ENCODE data around the gene AQP12B.
"Not testable (repeated sequence)": the region's sequence is repeated elsewhere in the genome, so short reads cannot be mapped to it uniquely, and the experiment has no call there.

Gene AQP12B

DNA sequence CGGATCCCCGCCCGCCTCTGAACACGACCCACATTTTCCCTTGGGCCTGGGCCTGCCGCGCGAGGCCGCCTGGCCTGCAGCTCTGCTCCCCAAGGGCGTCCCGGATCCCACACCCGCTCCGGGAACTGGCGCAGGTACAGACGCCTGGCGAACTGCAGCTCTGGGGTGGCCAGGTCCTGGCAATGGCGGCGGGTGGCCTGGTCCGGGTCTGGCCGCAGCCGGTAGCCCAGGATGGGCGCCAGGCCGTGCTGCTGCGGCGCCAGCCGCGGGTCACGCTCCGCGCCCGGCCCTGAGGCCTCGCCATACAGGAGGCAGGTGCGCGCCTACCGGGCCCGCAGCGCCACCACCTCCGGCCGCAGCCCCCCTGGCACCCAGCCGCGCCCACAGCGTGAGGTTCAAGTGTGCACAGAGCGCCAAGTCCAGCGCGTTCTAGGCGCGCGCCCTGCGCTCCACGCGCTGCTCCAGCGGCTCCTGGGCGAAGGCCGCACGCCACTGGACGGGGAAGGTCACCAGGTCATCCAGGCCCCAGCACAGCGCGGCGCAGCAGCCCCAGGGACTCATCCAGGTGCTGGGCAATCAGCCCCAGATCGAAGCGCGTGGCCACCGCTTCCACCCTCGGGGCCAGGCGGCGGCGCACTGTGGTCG lies 18.5 kb upstream of the AQP12B start:
- no peak for DNase-seq

DNA sequence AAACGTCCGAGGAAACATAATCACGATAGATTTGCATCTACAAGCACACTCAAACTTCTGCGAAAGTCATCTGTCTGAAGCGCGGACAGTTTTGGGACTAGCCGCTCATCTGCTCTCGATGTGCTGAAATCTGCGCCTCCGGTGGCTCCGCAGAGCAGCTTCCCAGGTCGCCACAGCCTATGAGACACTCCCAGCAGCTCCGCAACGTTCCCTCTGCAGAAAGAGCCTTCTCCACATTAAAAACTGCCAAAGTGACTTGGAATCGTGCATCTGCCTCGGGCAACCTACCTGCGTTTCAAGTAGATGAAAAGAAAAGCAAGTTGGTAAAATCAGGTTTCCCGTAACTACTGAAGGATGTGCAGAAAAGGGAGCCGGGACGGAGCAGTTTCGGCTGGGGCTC lies 17.9 kb upstream of the AQP12B start:
- DNase-seq = not testable (repeated sequence)

DNA sequence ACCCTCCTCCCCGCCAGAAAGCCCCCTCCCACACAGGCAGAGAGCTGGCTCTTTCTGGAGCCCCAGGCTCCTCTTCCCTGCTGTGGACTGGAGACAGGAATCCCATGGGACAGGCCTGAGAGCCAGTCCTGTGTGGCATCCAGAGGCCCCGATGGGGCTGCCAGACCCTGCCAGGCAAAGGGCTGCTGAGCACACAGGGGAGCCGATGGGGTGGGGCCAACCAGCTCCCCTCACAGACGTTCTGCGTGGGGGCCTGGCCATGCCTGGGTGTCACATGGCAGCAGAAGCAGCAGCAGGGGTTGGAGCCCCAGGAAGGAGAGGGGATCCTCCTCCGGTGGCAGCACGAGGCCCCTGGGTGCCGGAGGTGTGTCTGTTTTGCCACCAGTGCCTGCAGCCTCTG lies 17.1 kb upstream of the AQP12B start:
- DNase-seq = not testable (repeated sequence)

DNA sequence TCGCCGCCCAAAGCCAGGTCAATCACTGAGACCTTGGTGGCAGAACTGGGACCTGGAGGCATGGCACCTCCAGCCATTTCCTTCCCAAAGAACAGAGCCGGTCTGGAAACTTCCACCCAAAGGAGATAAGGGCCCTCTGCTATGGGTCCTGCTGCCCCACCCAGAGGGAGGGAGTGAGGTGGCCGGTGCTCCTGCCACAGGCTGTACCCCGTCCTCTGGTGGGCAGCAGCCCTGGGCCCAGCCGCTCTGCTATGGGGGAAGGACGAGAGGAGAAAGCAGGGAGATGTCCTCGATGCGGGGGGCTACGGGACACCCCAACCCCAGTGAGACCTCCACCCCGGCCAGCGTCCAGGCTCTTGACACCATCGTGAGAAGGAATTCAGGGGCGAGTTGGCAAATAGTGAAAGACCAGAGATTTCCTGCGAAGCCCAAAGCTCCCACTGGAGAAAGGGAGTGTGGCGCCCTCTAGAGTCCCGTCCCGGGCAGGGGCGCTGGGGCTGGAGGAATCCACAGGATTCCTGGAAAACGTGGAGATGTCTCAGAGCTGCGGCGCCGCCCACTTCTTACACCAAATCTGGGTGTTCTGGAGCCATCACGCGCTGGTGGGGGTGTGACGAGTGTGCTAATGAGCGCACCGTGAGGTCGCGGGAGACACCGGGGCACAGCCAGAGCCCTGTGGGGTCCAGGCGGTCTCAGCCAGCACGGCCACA lies 16.3 kb upstream of the AQP12B start:
- not testable (repeated sequence) for DNase-seq

DNA sequence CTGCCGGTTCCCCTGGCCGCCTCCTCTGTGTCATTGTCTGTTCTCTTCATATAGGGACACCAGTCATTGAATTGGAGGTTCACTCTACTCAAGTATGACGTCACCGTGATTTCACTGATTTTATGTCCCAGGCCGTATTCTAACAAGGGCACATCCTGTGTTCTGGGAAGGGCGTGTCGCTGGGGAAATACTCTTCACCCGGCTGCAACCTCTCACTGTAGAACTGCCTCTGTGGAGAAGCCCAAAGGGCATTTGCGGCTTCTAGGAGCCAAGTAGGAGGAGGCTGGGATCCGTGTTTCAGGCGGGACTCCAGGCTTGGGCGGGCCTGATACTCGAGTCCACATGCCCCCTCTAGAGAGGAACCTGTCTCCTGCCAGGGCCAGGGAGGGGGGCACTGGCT lies 13.8 kb upstream of the AQP12B start:
- DNase-seq = not testable (repeated sequence)

DNA sequence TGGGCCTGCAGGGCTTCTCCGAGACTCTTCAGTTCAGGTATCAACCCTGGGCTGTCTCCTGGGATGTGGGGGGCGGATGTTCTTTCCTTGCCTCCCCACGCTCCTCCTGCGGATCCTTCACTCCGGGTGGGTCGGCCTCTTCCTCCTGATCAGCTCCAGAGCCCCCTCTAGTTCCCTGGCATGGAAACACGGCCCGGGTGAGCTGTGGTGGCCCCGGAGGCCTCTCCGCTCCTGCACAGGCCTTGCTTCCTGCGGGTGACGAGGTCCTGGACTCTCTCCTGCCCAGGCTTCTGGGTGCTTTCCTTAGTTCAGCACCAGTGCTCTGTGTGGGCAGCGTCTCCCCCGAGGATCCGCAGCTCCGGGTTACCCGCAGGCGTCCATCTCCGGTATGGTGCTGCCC lies 12.9 kb upstream of the AQP12B start:
- DNase-seq = not testable (repeated sequence)

DNA sequence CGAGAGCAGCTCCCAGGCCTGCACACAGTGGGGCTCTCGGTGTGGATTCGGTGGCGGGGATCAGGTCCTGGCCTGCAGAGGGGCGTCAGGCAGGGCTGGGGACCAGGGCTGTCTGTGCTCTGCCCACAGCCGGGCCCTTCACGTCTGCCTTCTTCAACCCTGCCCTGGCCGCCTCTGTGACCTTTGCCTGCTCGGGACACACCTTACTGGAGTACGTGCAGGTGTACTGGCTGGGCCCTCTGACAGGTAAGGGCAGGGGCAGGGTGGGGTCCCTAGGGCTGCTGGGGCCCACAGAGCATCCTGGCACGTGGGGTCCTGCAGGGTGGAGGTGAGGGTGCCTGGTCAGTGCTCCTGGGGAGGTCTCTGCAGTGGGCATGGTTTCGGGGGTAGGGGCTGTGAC lies 11.6 kb upstream of the AQP12B start:
- not testable (repeated sequence) for DNase-seq

DNA sequence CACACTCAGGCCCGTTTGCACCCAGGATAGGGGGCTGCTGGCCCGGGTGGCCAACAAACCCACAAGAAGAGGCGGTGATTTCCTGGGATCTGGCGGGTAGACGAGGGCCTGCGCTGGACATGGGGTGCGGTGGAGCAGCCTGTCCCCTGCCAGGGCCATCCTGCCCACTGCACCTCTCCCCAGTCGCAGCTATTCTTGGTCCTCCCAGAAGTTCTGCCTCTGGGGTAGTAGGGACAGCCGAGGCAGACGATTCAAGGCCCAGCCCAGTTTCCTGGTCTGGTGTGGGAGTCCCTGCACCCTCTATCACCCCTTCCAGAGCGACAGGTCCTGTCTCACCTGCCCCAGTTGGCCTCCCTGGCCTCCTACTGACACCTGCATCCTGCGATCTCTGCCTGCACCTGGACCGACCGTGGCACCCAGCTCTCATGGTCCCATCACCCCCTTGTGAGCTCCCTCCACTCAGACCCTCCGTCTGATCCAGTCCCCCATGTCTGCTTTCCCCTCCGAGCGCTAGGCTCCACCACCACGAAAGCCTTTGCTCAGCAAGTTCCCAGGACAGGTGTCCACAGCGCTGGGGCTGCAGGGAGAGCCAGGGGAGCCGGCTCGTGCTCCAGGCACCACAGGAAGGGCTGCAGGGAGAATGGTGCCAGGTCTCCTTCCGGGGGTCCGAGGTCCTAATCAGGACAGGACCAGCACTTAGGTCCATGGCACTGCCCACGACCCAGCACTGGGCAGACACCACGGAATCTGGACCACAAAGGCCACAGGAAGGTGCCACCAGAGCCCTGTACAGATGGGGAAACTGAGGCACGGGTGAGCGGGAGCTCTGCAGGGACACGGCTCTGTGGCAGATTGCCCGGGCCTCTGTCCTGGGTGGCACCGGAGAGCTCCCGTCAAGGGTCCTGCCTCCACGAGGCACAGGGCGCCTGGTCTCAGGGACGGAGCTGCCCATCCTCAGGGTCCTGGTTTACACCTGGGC lies 10.2 kb upstream of the AQP12B start:
- DNase-seq = not testable (repeated sequence)

DNA sequence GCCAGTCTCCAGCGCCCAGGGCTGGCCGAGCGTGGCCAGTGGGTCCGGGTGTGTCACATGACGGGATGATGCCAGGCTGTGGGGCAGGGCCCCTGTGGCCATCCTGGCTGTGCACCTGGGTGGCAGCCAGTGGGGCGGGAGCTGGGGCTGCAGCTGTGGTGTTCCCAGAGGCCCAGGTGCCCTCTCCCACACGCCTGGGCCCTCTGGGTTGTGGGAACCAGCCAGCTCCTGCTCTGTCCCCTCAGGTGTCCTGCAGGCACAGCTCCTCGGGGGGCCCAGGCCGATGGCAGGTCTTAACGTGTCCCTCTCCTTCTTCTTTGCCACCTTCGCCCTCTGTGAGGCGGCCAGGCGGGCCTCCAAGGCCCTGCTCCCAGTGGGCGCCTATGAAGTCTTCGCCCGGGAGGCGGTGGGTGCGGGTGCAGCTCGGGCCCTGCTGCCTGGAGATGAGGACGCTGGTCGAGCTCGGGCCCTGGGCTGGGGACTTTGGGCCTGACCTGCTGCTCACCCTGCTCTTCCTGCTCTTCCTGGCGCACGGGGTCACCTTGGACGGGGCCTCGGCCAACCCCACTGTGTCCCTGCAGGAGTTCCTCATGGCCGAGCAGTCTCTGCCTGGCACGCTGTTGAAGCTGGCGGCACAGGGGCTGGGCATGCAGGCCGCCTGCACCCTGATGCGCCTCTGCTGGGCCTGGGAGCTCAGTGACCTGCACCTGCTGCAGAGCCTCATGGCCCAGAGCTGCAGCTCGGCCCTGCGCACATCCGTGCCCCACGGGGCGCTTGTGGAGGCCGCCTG lies 9.1 kb upstream of the AQP12B start, which contains the start of gene AQP12A:
TSS of gene AQP12A (plus strand) at position 236 of the 790 bp plus-strand sequence. CDS start at position 284, 48 bp downstream.
- not testable (repeated sequence) for DNase-seq

DNA sequence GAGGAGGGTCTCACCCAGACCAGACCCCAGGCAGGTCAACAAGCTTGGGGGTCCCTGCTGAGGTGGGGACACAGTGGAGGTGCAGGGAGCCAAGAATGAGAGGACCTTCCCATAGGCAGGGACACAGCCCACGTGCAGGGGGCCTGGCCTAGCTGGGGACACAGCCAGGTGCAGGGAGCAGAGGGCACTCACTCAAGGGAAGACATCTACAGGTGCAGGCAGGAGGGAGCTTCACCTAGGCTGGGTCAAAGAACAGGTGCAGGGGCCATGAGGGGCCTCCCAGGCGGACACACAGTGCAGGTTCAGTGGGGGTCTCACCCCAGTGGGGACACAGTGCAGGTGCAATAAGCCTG lies 8.4 kb upstream of the AQP12B start:
- not testable (repeated sequence) for DNase-seq

DNA sequence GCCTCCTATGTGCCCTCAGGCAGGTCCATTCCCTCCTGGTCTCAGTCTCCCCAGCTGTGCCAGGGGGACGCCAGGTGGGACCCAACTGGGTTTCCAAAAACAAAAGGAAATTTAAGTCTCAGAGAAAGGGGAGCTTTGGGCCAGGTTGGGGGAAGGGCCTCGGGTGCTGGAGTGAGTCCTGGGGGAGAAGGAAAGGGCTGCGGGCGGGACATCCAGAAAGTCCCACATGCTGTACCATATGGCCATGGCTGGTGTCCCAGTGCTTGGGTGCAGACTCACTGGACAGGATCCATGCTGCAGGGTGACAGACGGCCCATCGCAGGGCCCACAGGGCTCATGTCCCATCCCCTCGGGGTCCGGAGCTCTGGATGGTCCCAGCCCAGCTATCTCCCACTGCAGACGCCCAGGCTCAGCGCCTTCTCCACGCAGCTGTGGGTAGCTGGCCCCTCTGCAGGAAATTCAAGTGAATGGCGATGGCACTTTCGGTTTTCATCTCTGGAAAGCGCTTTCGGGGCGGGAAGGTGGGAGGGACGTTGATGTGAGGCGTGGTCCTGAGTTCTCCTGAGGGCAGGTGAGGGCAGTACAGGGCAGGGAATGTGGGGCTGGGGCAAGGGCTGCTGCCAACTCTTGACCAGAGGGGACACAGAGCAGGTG lies 7.9 kb upstream of the AQP12B start:
- not testable (repeated sequence) for DNase-seq

DNA sequence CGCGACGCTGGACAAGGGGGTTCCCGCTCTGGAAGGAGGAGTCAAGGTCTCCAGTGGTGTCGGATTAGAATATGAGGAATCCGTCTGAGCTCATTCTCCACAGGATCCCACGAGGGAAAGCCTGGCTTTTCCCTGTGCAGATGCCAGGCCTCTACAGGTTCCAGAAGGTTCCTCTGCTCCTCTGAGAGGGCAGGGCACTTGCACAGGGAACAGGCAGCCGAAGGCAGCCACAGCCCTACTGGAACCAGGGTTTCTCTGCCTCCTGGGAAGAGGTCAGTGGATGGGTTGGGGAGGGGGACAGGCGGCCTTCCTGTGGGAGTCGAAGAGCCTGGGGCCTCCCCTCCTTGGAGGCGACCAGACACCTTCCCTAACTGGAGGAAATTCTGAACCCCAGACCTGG lies 7.3 kb upstream of the AQP12B start:
- DNase-seq = no peak

DNA sequence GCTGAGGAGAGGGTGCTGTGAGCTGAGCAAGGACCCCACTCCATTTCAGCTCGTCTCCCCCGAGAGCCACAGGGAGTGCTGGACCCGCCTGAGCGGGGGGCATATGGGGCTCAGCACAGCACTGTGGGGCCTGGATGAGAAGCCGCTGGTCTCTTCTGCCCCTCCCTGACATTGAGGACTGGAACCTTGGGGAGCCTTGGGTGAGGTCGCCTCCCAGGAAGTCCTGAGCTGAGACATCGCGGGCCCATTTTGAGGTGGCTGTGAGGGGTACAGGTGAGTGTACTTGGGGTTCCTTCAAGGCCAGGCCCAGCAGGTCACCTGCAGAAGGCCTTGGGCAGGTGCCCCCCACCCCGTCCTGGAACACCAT lies 5.9 kb upstream of the AQP12B start:
- no peak for DNase-seq

DNA sequence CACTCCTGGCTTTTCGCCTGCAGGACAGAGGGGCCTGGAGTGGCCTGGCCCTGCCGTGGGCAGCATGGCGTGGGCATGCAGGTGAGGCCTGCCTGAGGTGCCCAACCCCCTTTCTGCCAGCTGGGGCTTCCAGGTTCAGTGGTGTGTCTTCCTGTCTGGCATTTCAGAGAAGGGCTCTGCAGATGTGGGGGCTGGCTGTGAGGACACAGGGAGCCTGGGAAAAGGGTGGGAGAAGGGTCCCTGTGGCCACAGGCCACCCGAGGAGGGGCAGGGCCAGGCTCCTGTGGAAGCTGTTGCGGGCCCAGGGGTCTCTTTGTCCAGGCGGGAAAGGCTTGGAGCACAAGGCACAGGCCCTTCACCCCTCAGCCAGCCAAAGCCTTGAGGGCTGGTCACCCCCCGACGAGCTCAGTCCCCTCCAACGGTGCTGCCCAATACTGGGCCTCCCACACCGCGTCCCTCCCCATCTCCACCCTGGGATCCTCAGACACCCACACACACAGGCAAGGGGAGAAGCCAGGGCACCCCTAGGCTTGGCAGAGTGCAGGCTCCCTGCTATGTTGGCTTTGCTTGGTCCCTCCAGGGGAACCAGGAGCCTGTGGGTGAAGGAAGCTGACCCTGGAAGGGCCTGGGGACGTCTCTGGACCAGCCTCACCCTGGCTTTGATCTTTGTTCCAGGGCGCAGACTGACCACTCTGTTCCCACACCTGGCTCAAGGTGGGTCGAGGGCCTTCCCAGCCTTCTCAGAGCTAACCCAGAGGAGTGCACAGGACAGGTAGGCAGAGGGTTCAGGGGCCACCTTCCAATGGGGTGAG lies 5.3 kb upstream of the AQP12B start:
- DNase-seq = no peak

DNA sequence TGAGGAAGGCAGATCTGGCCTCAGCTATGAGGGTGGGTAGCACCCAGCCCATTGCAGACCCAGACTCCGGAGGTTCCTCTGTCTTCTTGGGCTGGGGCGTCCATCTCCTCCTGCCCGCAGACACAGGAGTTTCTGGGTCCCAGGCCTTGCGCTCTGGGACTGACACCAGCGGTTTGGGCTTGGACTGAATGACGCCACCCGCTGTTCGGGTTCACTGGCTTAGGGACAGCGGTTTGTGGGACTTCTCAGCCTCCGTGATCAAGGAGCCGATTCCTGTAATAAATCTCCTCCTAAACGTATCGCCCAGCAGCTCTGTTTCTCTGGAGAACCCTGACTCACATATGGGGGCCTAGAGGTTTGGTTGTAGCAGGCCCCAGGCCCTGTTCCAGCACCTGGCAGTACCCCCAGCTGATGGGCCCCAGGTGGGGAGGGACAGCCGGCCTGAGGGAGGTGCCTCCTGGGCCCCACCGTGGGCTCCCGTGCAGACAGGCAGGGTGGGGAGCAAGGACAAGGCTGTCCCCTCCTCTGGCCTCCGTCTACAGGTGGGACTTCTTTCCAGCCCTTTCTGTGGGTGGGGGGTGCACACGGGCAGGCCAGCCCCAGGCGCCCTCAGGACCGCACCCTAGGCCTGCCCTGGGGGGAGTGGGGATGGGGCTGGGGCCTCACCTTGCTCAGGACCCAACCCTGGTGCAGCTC lies 4.5 kb upstream of the AQP12B start:
- DNase-seq = no peak

DNA sequence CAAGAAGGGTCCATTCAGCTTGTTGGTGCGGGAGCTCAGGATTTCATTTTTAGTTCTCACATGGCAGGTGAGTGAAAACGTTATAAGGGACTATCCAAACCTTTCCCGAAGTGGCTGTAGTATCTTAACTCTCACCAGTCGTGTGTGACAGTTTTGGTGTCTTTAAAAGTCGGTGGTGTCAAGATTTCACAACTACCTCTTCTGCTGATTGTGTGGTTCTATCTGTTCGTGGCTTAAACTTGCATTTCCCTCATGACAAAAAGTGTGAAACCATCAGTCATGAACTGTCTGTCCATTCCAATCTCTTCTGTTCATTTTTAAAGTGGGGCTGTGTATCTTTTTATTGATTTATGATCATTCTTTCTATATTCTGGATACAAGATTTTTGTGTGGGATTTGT lies 3.8 kb upstream of the AQP12B start:
- DNase-seq = no peak

DNA sequence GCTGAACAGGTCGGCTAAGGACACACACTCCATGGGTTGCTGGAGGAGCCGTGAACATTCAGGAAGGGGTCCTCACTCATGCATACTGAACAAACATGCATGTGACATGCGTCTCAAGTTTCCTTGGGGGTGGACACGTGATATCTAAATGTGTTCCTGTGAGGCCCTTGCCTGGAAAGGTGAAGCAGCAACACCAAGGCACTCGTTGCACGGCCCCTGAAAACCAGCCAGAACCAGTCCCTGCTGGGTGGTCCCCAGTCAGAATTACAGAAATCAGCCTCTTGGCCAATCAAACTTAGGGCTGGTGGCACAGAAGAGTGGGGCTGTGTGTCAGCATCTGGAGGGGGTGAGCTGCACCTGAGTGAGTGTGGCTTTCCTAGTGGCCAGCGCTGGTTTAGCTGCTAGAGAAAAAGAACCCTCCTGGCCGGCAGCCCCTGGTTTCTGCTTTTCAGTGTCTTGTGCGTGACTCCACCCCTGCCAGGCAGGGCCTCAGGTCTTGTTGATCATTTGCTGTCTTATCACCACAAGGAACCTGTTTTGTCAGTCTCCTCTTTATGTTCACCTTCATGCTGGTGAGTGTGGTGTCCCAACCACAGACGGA lies 3.2 kb upstream of the AQP12B start:
- DNase-seq = no peak

DNA sequence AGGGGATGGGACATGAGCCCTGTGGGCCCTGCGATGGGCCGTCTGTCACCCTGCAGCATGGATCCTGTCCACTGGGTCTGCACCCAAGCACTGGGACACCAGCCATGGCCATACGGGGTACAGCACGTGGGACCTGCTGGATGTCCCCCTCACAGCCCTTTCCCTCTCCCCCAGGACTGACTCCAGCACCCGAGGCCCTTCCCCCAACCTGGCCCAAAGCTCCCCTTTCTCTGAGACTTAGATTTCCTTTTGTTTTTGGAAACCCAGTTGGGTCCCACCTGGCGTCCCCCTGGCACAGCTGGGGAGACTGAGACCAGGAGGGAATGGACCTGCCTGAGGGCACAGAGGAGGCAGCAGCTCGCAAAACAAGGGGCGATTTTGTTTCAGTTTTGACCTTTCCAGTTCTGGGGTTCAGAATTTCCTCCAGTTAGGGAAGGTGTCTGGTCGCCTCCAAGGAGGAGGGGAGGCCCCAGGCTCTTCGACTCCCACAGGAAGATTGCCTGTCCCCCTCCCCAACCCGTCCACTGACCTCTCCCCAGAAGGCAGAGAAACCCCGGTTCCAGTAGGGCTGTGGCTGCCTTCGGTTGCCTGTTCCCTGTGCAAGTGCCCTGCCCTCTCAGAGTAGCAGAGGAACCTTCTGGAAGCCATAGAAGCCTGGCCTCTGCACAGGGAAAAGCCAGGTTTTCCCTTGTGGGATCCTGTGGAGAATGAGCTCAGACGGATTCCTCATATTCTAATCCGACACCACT lies 1.5 kb upstream of the AQP12B start:
- not testable (repeated sequence) for DNase-seq

DNA sequence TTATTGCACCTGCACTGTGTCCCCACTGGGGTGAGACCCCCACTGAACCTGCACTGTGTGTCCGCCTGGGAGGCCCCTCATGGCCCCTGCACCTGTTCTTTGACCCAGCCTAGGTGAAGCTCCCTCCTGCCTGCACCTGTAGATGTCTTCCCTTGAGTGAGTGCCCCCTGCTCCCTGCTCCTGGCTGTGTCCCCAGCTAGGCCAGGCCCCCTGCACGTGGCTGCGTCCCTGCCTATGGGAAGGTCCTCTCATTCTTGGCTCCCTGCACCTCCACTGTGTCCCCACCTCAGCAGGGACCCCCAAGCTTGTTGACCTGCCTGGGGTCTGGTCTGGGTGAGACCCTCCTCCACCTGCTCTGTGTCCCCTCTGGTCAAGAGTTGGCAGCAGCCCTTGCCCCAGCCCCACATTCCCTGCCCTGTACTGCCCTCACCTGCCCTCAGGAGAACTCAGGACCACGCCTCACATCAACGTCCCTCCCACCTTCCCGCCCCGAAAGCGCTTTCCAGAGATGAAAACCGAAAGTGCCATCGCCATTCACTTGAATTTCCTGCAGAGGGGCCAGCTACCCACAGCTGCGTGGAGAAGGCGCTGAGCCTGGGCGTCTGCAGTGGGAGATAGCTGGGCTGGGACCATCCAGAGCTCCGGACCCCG lies 769 bp upstream of the AQP12B start:
- not testable (repeated sequence) for DNase-seq
